GM12891 (cell line): Measurements from ENCODE around the gene NKX3-2.

ENCODE experiments used
- DNase-seq: peaks from one replicate; pipeline ENCODE4 v3.0.0; 2011; ENCODE audit warnings: low spot score; ENCODE audit not compliant: insufficient read length
- FAIRE-seq: peaks from 2 replicates; lab custom pipeline; 2011; peaks lifted over from hg19 to GRCh38; lab: Jason Lieb, UNC
- PAX5 ChIP-seq: IDR thresholded peaks from 2 replicates; pipeline ENCODE4 v1.6.1; 2011; ENCODE audit warnings: low read length, moderate library complexity, mild to moderate bottlenecking; ENCODE audit not compliant: insufficient read depth, severe bottlenecking
- POLR2A ChIP-seq: IDR thresholded peaks from 2 replicates; pipeline ENCODE4 v1.6.1; 2011; ENCODE audit warnings: low read depth, low read length, control low read depth
- POLR2AphosphoS5 ChIP-seq: IDR thresholded peaks from 2 replicates; pipeline ENCODE4 v1.6.1; 2011; ENCODE audit warnings: low read depth, low read length, control low read depth
- POU2F2 ChIP-seq: IDR thresholded peaks from 2 replicates; pipeline ENCODE4 v1.6.1; 2011; ENCODE audit warnings: low read depth, mild to moderate bottlenecking, control low read depth, low read length, moderate library complexity
- SPI1 ChIP-seq: IDR thresholded peaks from 2 replicates; pipeline ENCODE4 v1.6.1; 2011; ENCODE audit warnings: low read depth, low read length, control low read depth
- TAF1 ChIP-seq: IDR thresholded peaks from 2 replicates; pipeline ENCODE4 v1.6.1; 2011; ENCODE audit warnings: low read depth, low read length, control low read depth

The NKX3-2 gene

GRCh38 chr4:13559413-13559812 is 15.1 kb upstream of the NKX3-2 start:
- TF ChIP-seq SPI1, result no peak
- TF ChIP-seq PAX5, result no peak
- no peak for TF ChIP-seq POLR2AphosphoS5
- TF ChIP-seq POU2F2, result no peak
- no peak for TF ChIP-seq POLR2A
- TF ChIP-seq TAF1, result no peak
- FAIRE-seq, result no peak
- no peak for DNase-seq

GRCh38 chr4:13558881-13559280 is 14.6 kb upstream of the NKX3-2 start:
- no peak for TF ChIP-seq POLR2AphosphoS5
- no peak for TF ChIP-seq TAF1
- TF ChIP-seq POU2F2, result no peak
- no peak for TF ChIP-seq POLR2A
- no peak for TF ChIP-seq SPI1
- TF ChIP-seq PAX5, result no peak
- DNase-seq (no peak), FAIRE-seq (no peak)

DNA sequence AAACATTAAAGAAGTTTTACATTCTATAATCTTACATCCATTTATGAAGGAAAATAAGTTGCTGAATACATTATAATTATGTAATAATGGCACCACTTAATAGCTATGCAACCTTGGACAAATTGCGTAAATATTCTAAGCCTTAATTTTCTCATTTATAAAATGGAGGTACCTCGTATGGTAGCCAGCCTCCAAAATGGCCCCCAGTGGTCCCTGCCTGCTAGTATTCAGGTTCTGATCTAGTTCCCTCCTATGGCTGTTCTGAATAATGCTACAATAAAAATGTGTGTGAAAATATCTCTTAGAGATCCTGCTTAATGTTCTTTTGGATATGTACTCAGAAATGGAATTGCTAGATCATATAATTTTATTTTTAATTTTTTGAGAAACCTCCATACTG is 11.0 kb upstream of the NKX3-2 start:
- no peak for DNase-seq
- no peak for FAIRE-seq
- TF ChIP-seq SPI1 (no peak), POLR2A (no peak), TAF1 (no peak), POLR2AphosphoS5 (no peak), POU2F2 (no peak), PAX5 (no peak)

GRCh38 chr4:13553081-13553480 is 8.8 kb upstream of the NKX3-2 start:
- no peak for FAIRE-seq
- TF ChIP-seq POLR2A, result no peak
- no peak for TF ChIP-seq PAX5
- TF ChIP-seq TAF1, result no peak
- no peak for TF ChIP-seq POU2F2
- DNase-seq, result no peak

DNA sequence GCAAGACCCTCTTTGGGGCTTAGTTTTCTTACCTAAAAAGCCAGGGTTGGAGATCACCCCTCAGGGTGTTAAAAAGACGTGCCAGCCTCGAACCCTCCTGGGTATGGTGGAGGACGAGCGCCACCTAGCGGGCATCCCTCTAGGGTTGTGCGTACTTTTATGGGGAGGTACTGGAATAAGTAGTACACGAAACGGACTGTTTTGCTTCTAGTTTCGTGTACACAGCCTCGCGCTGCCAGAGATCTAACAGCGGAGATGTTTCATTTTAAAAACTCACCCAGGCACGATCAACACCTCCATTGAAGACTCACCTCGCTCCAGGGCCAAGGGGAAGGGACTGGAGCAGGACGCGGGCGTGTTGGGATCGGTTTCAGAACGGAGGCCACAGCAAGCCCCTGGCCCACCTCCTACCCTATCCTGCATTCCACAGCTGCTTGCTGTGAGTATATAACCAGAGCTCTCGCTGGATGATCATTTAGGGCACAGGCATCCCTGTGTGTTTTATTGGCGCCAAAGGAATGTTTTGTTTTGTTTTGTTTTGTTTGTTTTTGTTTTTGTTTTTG is 4.8 kb upstream of the NKX3-2 start:
- DNase-seq, result peak; percentile 70
- no peak for TF ChIP-seq TAF1
- peak; percentile 95 for FAIRE-seq

DNA sequence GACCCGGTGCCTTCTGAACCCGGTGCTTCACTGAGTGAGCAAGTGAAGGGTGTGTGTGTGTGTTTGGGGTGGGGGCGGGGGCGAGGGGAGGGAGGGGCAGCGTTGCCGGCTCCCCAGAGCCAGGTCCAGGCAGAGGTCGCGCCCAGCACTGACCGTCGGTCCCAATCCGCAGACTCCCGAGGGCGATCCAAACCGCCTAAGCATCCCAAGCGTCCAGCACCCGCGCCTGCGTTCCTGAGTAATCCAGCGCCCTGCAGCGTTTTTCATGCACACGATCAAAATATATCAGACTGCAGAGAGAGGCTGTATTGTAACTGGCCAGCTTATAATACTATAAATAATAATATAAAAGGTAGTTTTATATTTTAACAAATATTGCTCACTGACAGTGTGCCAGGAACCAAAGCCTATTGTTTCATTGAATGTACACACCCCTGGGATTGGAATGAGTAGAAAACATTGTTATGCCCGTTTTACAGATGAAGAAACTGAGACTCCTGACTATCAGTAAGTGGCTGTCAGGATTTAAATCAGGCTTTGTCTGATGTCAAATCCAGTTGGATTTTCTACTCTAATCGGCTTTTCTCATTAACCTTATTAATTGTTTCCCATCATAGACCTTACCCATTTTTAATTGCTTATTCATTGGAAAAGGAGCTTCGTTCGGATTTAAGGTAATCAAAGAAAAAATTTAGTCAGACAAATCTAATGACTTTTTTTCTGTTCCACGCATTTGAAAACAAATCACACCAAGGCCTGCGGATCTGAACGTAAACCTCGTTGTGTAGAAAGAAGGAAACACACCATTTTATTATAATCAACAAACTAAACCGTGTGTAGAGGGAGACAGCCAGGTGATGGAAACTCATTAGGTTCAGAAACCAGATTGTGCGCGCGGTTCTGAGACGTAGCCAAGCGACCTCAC is 4.0 kb upstream of the NKX3-2 start:
- TF ChIP-seq POU2F2 (no peak), SPI1 (no peak), POLR2AphosphoS5 (no peak), TAF1 (no peak), PAX5 (no peak), POLR2A (no peak)
- DNase-seq (peak; percentile 13), FAIRE-seq (no peak)

- TF ChIP-seq TAF1 (no peak), POLR2AphosphoS5 (no peak), POLR2A (no peak), PAX5 (no peak), SPI1 (no peak), POU2F2 (no peak)
- DNase-seq (peak; percentile 39), FAIRE-seq (no peak)
Observed at GRCh38 chr4:13547485-13548041, 3.3 kb upstream of the NKX3-2 start.

- FAIRE-seq (no peak), DNase-seq (peak; percentile 17)
- TF ChIP-seq POLR2AphosphoS5 (no peak), SPI1 (no peak), PAX5 (no peak), POU2F2 (no peak), TAF1 (no peak), POLR2A (no peak)
Observed at GRCh38 chr4:13546941-13547484, 2.7 kb upstream of the NKX3-2 start.

DNA sequence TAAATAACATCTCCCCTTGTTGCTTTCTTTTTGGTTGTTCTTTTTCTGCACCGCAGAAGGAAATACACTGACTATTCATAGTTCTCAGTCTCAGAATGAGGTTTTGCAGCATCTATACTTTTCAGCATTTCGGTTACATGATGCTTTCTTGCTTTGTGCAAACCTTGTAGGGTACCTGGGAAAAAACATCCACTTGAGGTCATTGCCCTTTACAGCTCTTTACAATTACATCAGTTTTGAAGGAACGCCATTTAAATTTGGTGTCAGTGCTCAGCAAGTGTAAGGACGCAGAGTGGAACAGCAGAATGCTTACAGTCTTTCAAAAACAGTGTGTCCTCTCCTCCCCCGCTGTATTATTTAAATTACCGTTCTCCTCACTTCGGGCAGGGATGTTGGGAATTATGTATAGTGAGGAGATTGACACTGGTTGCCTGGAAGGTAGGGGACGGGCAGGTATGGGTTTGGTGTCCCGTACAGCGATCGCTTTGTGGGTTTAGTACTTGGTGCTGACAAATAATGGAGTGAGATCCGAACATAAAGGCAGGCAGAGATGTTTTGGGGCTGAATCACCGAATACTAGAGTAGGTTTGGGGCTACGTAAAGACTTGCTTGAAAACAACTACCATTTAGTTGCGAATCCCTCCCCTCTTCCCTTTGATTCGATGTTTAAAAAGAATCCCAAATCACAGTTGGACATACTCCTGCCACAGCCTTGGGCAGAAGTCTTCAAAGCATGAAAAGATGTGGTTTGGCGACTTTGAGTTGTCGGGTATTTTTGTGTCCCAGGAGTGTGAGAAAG is 2.0 kb upstream of the NKX3-2 start:
- no peak for DNase-seq
- FAIRE-seq, result no peak
- TF ChIP-seq POU2F2 (no peak), PAX5 (no peak)
